Measurements from ENCODE around the gene ILDR2.

The ILDR2 gene

GRCh38 chr1:167011560-167012191 is 36.3 kb upstream of the ILDR2 start:
- no peak for TF ChIP-seq CTCF (IDR thresholded peaks at IDR 0.05; ENCODE audit: low read depth, low read length)
- H3K4me3 ChIP-seq (replicated peaks in 1 of 2; ENCODE audit: low read depth in 2 of 2, low read length in 2 of 2), result no peak overlapping the region
- DNase-seq (ENCODE audit: low read depth in 2 of 2), result no peak

- DNase-seq (ENCODE audit: low read depth in 2 of 2), result no peak
- TF ChIP-seq CTCF (IDR thresholded peaks at IDR 0.05; ENCODE audit: low read depth, low read length), result no peak
Measured at GRCh38 chr1:167003711-167004110, 28.4 kb upstream of the ILDR2 start.

GRCh38 chr1:167002354-167002753 is 27.0 kb upstream of the ILDR2 start:
- TF ChIP-seq CTCF (IDR thresholded peaks at IDR 0.05; ENCODE audit: low read depth, low read length), result no peak
- DNase-seq (ENCODE audit: low read depth in 2 of 2), result no peak
- no peak overlapping the region for H3K4me3 ChIP-seq (replicated peaks in 1 of 2; ENCODE audit: low read depth in 2 of 2, low read length in 2 of 2)

More at GRCh38 chr1:167003711-167004110, 28.4 kb upstream of the ILDR2 start:
- H3K4me3 ChIP-seq (replicated peaks in 1 of 2; ENCODE audit: low read depth in 2 of 2, low read length in 2 of 2), result no peak overlapping the region

- H3K4me3 ChIP-seq (replicated peaks in 1 of 2; ENCODE audit: low read depth in 2 of 2, low read length in 2 of 2), result no peak overlapping the region
- no peak for TF ChIP-seq CTCF (IDR thresholded peaks at IDR 0.05; ENCODE audit: low read depth, low read length)
- DNase-seq (ENCODE audit: low read depth in 2 of 2), result no peak
Measured at GRCh38 chr1:167000546-167000945, 25.2 kb upstream of the ILDR2 start.

- H3K4me3 ChIP-seq (replicated peaks in 1 of 2; ENCODE audit: low read depth in 2 of 2, low read length in 2 of 2), result no peak overlapping the region
- no peak for DNase-seq (ENCODE audit: low read depth in 2 of 2)
- TF ChIP-seq CTCF (IDR thresholded peaks at IDR 0.05; ENCODE audit: low read depth, low read length), result no peak
Measured at GRCh38 chr1:166999500-167000055, 24.2 kb upstream of the ILDR2 start.

GRCh38 chr1:166999075-166999474 is 23.7 kb upstream of the ILDR2 start:
- no peak for TF ChIP-seq CTCF (IDR thresholded peaks at IDR 0.05; ENCODE audit: low read depth, low read length)

More at GRCh38 chr1:166999075-166999474, 23.7 kb upstream of the ILDR2 start:
- peak in 1 of 2 donors; percentile 24 for DNase-seq (ENCODE audit: low read depth in 2 of 2)
- H3K4me3 ChIP-seq (replicated peaks in 1 of 2; ENCODE audit: low read depth in 2 of 2, low read length in 2 of 2), result no peak overlapping the region

Data from cardiac fibroblast (primary cell).